Vagina (tissue), 2 donors: ENCODE data around the gene PTPRN2. TPM values are rescaled to one million over a fixed set of nuclear protein-coding genes. Genes with fewer than 3 reads are reported as not detected.

Experiments used
- DNase-seq, 2 donors: peaks; one replicate each; pipeline ENCODE4 v3.0.0-alpha.2; 2017; ENCODE audit errors: extremely low spot score in 2 of 2
- H3K27ac ChIP-seq: fragments of 200-600 bp; sonication (generic); one replicate; pipeline ENCODE4 v1.5.1; 2019
- H3K27me3 ChIP-seq: fragments of 200-600 bp; sonication (generic); one replicate; pipeline ENCODE4 v1.5.1; 2019
- H3K36me3 ChIP-seq, 2 donors: fragments of 200-600 bp; sonication (generic); one replicate each; pipeline ENCODE4 v1.5.1; 2017 to 2019
- H3K4me1 ChIP-seq: fragments of 200-600 bp; sonication (generic); one replicate; pipeline ENCODE4 v1.5.1; 2019
- H3K4me3 ChIP-seq, 2 donors: fragments of 200-600 bp; sonication (generic); 1 replicate in 1 of 2; 2 replicates in 1 of 2; pipeline ENCODE4 v1.5.1; 2016 to 2019
- H3K9me3 ChIP-seq: fragments of 200-600 bp; sonication (generic); one replicate; pipeline ENCODE4 v1.5.1; 2019
- CTCF ChIP-seq, 3 experiments: fragments of 450-650 bp in 2 of 3; fragments of 200-600 bp in 1 of 3; sonication (generic) in 1 of 3; IDR thresholded peaks; one replicate each; pipeline ENCODE4 v1.5.1; 2017 to 2019; ENCODE audit warnings: antibody characterized with exemption in 3 of 3, mild to moderate bottlenecking in 2 of 3, moderate library complexity in 2 of 3
- POLR2A ChIP-seq, 2 donors: fragments of 450-650 bp; IDR thresholded peaks; one replicate each; pipeline ENCODE4 v1.6.1; 2017; ENCODE audit warnings: antibody characterized with exemption in 2 of 2, mild to moderate bottlenecking in 2 of 2, moderate library complexity in 2 of 2
- POLR2AphosphoS5 ChIP-seq, 2 donors: sonication (generic); formaldehyde crosslinking; IDR thresholded peaks; one replicate each; pipeline ENCODE4 v1.9.0; 2017; ENCODE audit warnings: antibody characterized with exemption in 2 of 2, mild to moderate bottlenecking in 2 of 2, low read depth in 1 of 2; ENCODE audit not compliant: insufficient read depth in 1 of 2
- intact Hi-C: fragments of 100-400 bp; cut with DNase I; formaldehyde crosslinking; loops from one replicate; pipeline ENCODE4 v1.15.1; 2023
- total RNA-seq: library from RNA; depleted of rRNA; stranded (reverse); fragments of >200 nt; gene quantifications from one replicate; pipeline ENCODE4 v1.2.3, GENCODE V29; 2016

PTPRN2 gene
- total RNA-seq, 1 donor from 2014 or later, result 7.4 TPM

DNA sequence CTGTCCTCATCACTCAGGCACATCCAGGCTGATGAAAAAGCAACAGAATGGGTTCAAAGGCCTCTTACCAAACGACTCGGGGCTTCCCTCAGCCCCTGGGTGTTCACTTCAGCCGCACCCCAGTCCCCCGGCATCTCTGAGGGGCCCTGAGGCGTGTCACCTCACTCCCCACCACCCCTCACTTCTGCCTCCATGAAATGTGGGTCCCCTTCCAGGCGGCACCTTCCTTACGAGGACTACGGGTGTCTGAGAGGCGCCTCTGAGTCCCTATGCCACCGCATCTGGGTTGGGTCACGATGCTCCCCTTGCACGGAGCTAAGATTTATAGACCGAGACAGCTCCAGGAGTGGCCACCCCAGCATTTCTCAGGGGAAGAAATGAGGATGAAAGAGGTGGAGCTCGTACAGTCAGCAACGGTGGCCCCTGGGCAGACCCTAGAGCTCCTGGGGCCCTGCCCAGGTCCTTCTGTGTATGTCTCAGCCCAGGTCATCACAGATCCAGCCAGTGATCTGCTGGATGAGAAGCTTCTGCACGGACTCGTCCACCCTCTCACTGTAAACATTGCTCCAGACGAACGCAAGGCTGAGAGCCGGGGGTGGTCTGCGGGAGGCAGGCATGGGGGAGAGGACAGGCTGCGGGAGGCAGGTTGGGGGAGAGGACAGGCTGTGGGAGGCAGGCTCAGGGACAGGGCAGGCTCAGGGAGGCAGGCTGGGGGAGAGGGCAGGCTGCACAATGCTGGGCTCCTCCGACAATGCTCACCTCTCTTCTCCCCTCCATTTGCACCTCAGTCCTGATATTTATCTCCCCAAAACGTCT is 842.6 kb downstream of the PTPRN2 start:
- Histone ChIP-seq H3K9me3 (no peaks in the 10 kb centered on the region), H3K27me3 (no peaks in the 10 kb centered on the region), H3K36me3 (no peaks in the 10 kb centered on the region), H3K4me3 (no peak overlapping the region), H3K4me1 (no peaks in the 10 kb centered on the region), H3K27ac (no peak overlapping the region)
- no peak for DNase-seq
- intact Hi-C loops, result no loop called here
- TF ChIP-seq CTCF (IDR thresholded peaks at IDR 0.05), result no peak
- TF ChIP-seq POLR2A (IDR thresholded peaks at IDR 0.05), result no peak
- no peak for TF ChIP-seq POLR2AphosphoS5 (IDR thresholded peaks at IDR 0.05; ENCODE audit: insufficient read depth in 1 of 2, low read depth in 1 of 2)

- Histone ChIP-seq H3K4me1 (no peaks in the 10 kb centered on the region), H3K36me3 (no peaks in the 10 kb centered on the region), H3K4me3 (no peak overlapping the region), H3K9me3 (no peaks in the 10 kb centered on the region), H3K27ac (no peak overlapping the region), H3K27me3 (no peaks in the 10 kb centered on the region)
- TF ChIP-seq CTCF (IDR thresholded peaks at IDR 0.05) (no peak), POLR2AphosphoS5 (IDR thresholded peaks at IDR 0.05; ENCODE audit: insufficient read depth in 1 of 2, low read depth in 1 of 2) (no peak), POLR2A (IDR thresholded peaks at IDR 0.05) (no peak)
- no peak for DNase-seq
- intact Hi-C loops, result no loop called here
These were observed 843.7 kb downstream of the PTPRN2 start for GRCh38 chr7:157743781-157744525.

GRCh38 chr7:157740251-157740798 is 847.3 kb downstream of the PTPRN2 start:
- no peaks in the 10 kb centered on the region for H3K27me3 ChIP-seq
- intact Hi-C loops, result no loop called here
- H3K4me1 ChIP-seq, result no peaks in the 10 kb centered on the region
- no peak overlapping the region for H3K27ac ChIP-seq
- DNase-seq, result no peak
- TF ChIP-seq POLR2AphosphoS5 (IDR thresholded peaks at IDR 0.05; ENCODE audit: insufficient read depth in 1 of 2, low read depth in 1 of 2), result no peak
- TF ChIP-seq POLR2A (IDR thresholded peaks at IDR 0.05), result no peak
- no peak for TF ChIP-seq CTCF (IDR thresholded peaks at IDR 0.05)
- H3K4me3 ChIP-seq, result no peak overlapping the region
- no peaks in the 10 kb centered on the region for H3K9me3 ChIP-seq
- H3K36me3 ChIP-seq, result no peaks in the 10 kb centered on the region

DNA sequence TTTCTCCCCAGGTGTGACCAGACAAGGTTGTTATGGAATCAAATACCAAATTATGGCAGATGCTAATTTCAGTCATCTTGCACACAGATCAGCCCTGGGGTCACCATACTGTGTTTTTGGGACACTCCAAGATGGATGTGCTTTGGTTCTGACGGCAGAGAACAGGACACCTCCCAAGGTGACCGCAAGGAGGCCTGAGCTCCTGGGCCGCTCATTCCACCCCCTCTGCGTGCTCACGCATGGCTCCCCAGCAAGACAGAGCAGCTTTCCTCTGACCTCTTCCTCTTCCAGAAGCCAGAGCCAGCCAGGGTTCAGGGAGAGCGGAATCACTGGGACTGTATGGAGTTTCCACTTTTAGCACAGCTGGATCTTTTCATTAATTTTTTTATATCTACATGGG is 848.0 kb downstream of the PTPRN2 start:
- H3K27me3 ChIP-seq, result no peaks in the 10 kb centered on the region
- TF ChIP-seq CTCF (IDR thresholded peaks at IDR 0.05), result no peak
- no peak for TF ChIP-seq POLR2AphosphoS5 (IDR thresholded peaks at IDR 0.05; ENCODE audit: insufficient read depth in 1 of 2, low read depth in 1 of 2)
- DNase-seq, result no peak
- H3K36me3 ChIP-seq, result no peaks in the 10 kb centered on the region
- intact Hi-C loops, result no loop called here
- H3K4me1 ChIP-seq, result no peaks in the 10 kb centered on the region
- no peaks in the 10 kb centered on the region for H3K9me3 ChIP-seq
- H3K27ac ChIP-seq, result no peak overlapping the region
- H3K4me3 ChIP-seq, result no peak overlapping the region
